Natural killer cell (primary cell): Measurements from ENCODE around the gene NFATC3. TPM values are rescaled to one million over a fixed set of nuclear protein-coding genes. Genes with fewer than 3 reads are reported as not detected.
"Not testable (repeated sequence)": the region's sequence is repeated elsewhere in the genome, so short reads cannot be mapped to it uniquely, and the experiment has no call there.

Source experiments
- ATAC-seq, 3 donors: fragments of 150-1000 bp in 2 of 3; fragments of 200-7000 bp in 1 of 3; cut with Tn5 transposase; 1 replicate in 1 of 3; 2 replicates in 2 of 3; pipeline ENCODE4 v1.10.0; 2021; ENCODE audit warnings: mild to moderate bottlenecking in 2 of 3, moderate library complexity in 2 of 3
- DNase-seq, 2 donors: peaks; one replicate each; pipeline versions ENCODE4 v3.0.0 to v3.0.0-alpha.2; 2013 to 2021; ENCODE audit warnings: mixed read lengths in 1 of 2
- H3K27ac ChIP-seq: one replicate; pipeline ENCODE4 v1.5.1; 2013; ENCODE audit warnings: mild to moderate bottlenecking, low read length
- H3K27me3 ChIP-seq: one replicate; pipeline ENCODE4 v1.6.1; 2013; ENCODE audit warnings: low read length; ENCODE audit not compliant: control insufficient read depth, insufficient read depth
- H3K36me3 ChIP-seq: one replicate; pipeline ENCODE4 v1.6.1; 2013; ENCODE audit warnings: low read length; ENCODE audit not compliant: control insufficient read depth, insufficient read depth
- H3K4me1 ChIP-seq: one replicate; pipeline ENCODE4 v1.6.1; 2013; ENCODE audit warnings: low read length; ENCODE audit not compliant: control insufficient read depth, insufficient read depth
- H3K4me3 ChIP-seq: one replicate; pipeline ENCODE4 v1.5.1; 2013; ENCODE audit warnings: low read length
- H3K9me3 ChIP-seq: one replicate; pipeline ENCODE4 v1.6.1; 2013; ENCODE audit warnings: low read length; ENCODE audit not compliant: control insufficient read depth, insufficient read depth
- H3K27ac Mint-ChIP-seq, 2 donors: one replicate each; pipeline ENCODE4 v1.8.0; 2022; ENCODE audit warnings: mild to moderate bottlenecking in 2 of 2, mixed read lengths in 2 of 2, moderate library complexity in 1 of 2
- H3K27me3 Mint-ChIP-seq, 2 donors: one replicate each; pipeline ENCODE4 v1.8.0; 2022; ENCODE audit warnings: low read depth in 2 of 2, mixed read lengths in 2 of 2
- H3K36me3 Mint-ChIP-seq: one replicate; pipeline ENCODE4 v1.8.0; 2022; ENCODE audit warnings: mixed read lengths
- H3K4me1 Mint-ChIP-seq, 2 donors: one replicate each; pipeline ENCODE4 v1.8.0; 2022; ENCODE audit warnings: mixed read lengths in 2 of 2
- H3K4me3 Mint-ChIP-seq: one replicate; pipeline ENCODE4 v1.8.0; 2022; ENCODE audit warnings: mild to moderate bottlenecking, moderate library complexity, mixed read lengths
- H3K9me3 Mint-ChIP-seq, 2 donors: one replicate each; pipeline ENCODE4 v1.8.0; 2022; ENCODE audit warnings: mixed read lengths in 2 of 2
- CTCF ChIP-seq: fragments of 200-600 bp; IDR thresholded peaks from one replicate; pipeline ENCODE4 v1.8.0; 2022; ENCODE audit warnings: antibody characterized with exemption
- WGBS: methylation state at CpG from one replicate; pipeline ENCODE4 v1.1.7; 2013; ENCODE audit warnings: missing lambda C conversion rate; ENCODE audit not compliant: insufficient coverage; 5-methylcytosine and 5-hydroxymethylcytosine counted together
- intact Hi-C: fragments of 100-400 bp; cut with micrococcal nuclease; formaldehyde crosslinking; loops from one replicate; pipeline ENCODE4 v1.14.2; 2022
- total RNA-seq, 4 donors: library from RNA; stranded (reverse); fragments of 120-200 nt in 1 of 4; gene quantifications; one replicate each; pipeline versions ENCODE4 v1.2.3 to v1.2.4, GENCODE V29; 2013 to 2022

NFATC3 gene
- total RNA-seq, 3 donors from 2014 or later (not counting 1 experiment from before 2014, with no cell fraction given), result 241 to 282 (median 263) TPM

GRCh38 chr16:68128577-68129305 is 43.6 kb downstream of the NFATC3 start:
- intact Hi-C loops, result no loop called here
- H3K4me3 Mint-ChIP-seq, result no peak overlapping the region
- 92% methylated on average over 5 of the region's 6 CpGs for WGBS

GRCh38 chr16:68130520-68130919 is 45.4 kb downstream of the NFATC3 start:
- Mint-ChIP-seq H3K36me3 (no peaks in the 10 kb centered on the region), H3K4me3 (no peak overlapping the region), H3K9me3 (no peaks in the 10 kb centered on the region), H3K4me1 (peaks cover 69 to 70% of the 10 kb centered on the region in 2 donors), H3K27ac (peak overlapping the region; percentile 59 to 78), H3K27me3 (no peaks in the 10 kb centered on the region)
- Histone ChIP-seq H3K9me3 (no peaks in the 10 kb centered on the region), H3K4me3 (no peak overlapping the region), H3K27me3 (no peaks in the 10 kb centered on the region), H3K4me1 (peaks cover 9% of the 10 kb centered on the region), H3K27ac (no peak overlapping the region), H3K36me3 (peaks cover 34% of the 10 kb centered on the region)
- DNase-seq, result no peak
- no peak for TF ChIP-seq CTCF
- WGBS, result 94% methylated on average over 2 of the region's 3 CpGs
- ATAC-seq, result no peak
- intact Hi-C loops, result no loop called here

More at GRCh38 chr16:68128577-68129305, 43.6 kb downstream of the NFATC3 start:
- H3K27ac ChIP-seq, result no peak overlapping the region
- peaks cover 63% of the 10 kb centered on the region in 2 donors for H3K4me1 Mint-ChIP-seq
- no peak for TF ChIP-seq CTCF
- H3K9me3 Mint-ChIP-seq, result no peaks in the 10 kb centered on the region
- no peaks in the 10 kb centered on the region for H3K27me3 ChIP-seq
- no peaks in the 10 kb centered on the region for H3K36me3 Mint-ChIP-seq
- H3K4me1 ChIP-seq, result peaks cover 17% of the 10 kb centered on the region
- H3K4me3 ChIP-seq, result no peak overlapping the region
- peaks cover 26% of the 10 kb centered on the region for H3K36me3 ChIP-seq
- no peaks in the 10 kb centered on the region for H3K27me3 Mint-ChIP-seq
- no peak for ATAC-seq
- peak overlapping the region; percentile 59 to 78 for H3K27ac Mint-ChIP-seq
- no peak for DNase-seq
- no peaks in the 10 kb centered on the region for H3K9me3 ChIP-seq

- TF ChIP-seq CTCF, result no peak
- Mint-ChIP-seq H3K27me3 (no peaks in the 10 kb centered on the region), H3K4me1 (peaks cover 69 to 72% of the 10 kb centered on the region in 2 donors), H3K36me3 (no peaks in the 10 kb centered on the region), H3K4me3 (no peak overlapping the region), H3K27ac (peak overlapping the region; percentile 59 to 78), H3K9me3 (no peaks in the 10 kb centered on the region)
- H3K9me3 ChIP-seq, result no peaks in the 10 kb centered on the region
- no CpG with 5 or more reads among the region's 2 CpGs for WGBS
- no peak overlapping the region for H3K27ac ChIP-seq
- peak in 1 of 2 donors; percentile 59 for DNase-seq
- H3K4me3 ChIP-seq, result no peak overlapping the region
- ATAC-seq, result no peak
- intact Hi-C loops, result no loop called here
- H3K36me3 ChIP-seq, result peaks cover 30% of the 10 kb centered on the region
- H3K4me1 ChIP-seq, result peaks cover 12% of the 10 kb centered on the region
- H3K27me3 ChIP-seq, result no peaks in the 10 kb centered on the region
Observed at GRCh38 chr16:68131813-68132706, 46.9 kb downstream of the NFATC3 start.

- H3K27ac ChIP-seq, H3K9me3 ChIP-seq, H3K4me3 ChIP-seq, H3K36me3 Mint-ChIP-seq, H3K27me3 ChIP-seq, H3K27me3 Mint-ChIP-seq, DNase-seq, H3K4me3 Mint-ChIP-seq, intact Hi-C loops, H3K9me3 Mint-ChIP-seq, ATAC-seq: not testable (repeated sequence)
- Mint-ChIP-seq H3K4me1 (peaks cover 62 to 66% of the 10 kb centered on the region in 2 donors), H3K27ac (peak overlapping the region; percentile 59 to 78)
- 85% methylated on average over 3 of the region's 4 CpGs for WGBS
- H3K36me3 ChIP-seq, result peaks cover 22% of the 10 kb centered on the region
- H3K4me1 ChIP-seq, result peaks cover 12% of the 10 kb centered on the region
Observed at GRCh38 chr16:68133000-68133399, 47.8 kb downstream of the NFATC3 start.
